Sciatic nerve (tissue), 2 donors: Measurements from ENCODE around the gene LPA. TPM values are rescaled to one million over a fixed set of nuclear protein-coding genes. Genes with fewer than 3 reads are reported as not detected.
"Not testable (repeated sequence)": the region's sequence is repeated elsewhere in the genome, so short reads cannot be mapped to it uniquely, and the experiment has no call there.

Experiments
- ATAC-seq: fragments of 200-7000 bp; cut with Tn5 transposase; one replicate; pipeline ENCODE4 v1.9.1; 2020; ENCODE audit warnings: mild to moderate bottlenecking, moderate library complexity
- DNase-seq: peaks from one replicate; pipeline ENCODE4 v3.0.0-alpha.2; 2020; ENCODE audit warnings: low spot score
- intact Hi-C: fragments of 100-400 bp; cut with DNase I; formaldehyde crosslinking; loops from one replicate; pipeline ENCODE4 v1.14.2; 2022
- total RNA-seq: library from RNA; stranded (reverse); fragmentation: NEBNext Ultra II Directional; extraction: Animal tissue kit (Norgen Biotek cat#: 25700); gene quantifications from one replicate; pipeline ENCODE4 v1.2.1, GENCODE V29; 2021
- donor health status: DM: no; HTN: no; CAD: no.
- donor health status: DM: no; HTN: no; CAD: no.

The LPA gene
- total RNA-seq, 1 donor from 2014 or later = 0.36 TPM

GRCh38 chr6:160529524-160529923, 134.6 kb downstream of the LPA start:
- ATAC-seq = not testable (repeated sequence)

DNA sequence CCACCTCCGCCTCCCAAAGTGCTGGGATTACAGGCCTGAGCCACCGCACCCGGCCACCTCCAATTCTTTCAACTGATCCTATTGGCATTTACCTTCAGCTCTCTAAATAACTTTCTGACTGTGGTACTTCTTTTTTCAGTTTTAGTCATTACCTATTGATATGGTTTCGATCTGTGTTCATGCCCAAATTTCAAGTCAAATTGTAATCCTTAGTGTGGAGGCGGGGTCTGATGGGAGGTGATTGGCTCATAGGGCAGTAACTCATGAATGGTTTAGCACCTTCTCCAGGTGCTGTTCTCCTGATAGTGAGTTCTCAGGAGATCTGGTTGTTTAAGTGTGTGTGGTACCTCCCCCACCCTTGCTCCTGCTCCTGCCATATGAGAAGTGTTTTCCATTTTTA, 140.9 kb downstream of the LPA start:
- ATAC-seq = no peak
- no peak for DNase-seq
- intact Hi-C loops = no loop called here

More at GRCh38 chr6:160529524-160529923, 134.6 kb downstream of the LPA start:
- intact Hi-C loops, DNase-seq: not testable (repeated sequence)

GRCh38 chr6:160520043-160520904, 143.8 kb downstream of the LPA start:
- peak; percentile 88 for DNase-seq
- intact Hi-C loops = no loop called here

GRCh38 chr6:160519603-160520042, 144.5 kb downstream of the LPA start:
- ATAC-seq = peak; percentile 9
- DNase-seq = no peak
- intact Hi-C loops = no loop called here

More at GRCh38 chr6:160520043-160520904, 143.8 kb downstream of the LPA start:
- peak; percentile 97 for ATAC-seq

GRCh38 chr6:160519133-160519532, 144.9 kb downstream of the LPA start:
- no peak for ATAC-seq
- DNase-seq = no peak
- intact Hi-C loops = no loop called here

DNA sequence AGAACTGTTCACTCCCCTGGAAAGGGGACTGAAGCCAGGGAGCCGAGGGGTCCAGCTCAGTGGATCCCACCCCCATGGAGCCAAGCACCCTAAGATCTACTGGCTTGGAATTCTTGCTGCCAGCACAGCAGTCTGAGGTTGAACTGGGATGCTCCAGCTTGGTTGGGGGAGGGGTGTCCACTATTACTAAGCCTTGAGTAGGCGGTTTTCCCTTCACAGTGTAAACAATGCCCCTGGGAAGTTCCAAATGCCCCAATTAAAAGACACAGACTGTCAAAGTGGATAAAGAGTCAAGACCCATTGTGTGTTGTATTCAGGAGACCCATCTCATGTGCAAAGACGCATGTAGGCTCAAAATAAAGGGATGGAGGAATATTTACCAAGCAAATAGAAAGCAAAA, 150.2 kb downstream of the LPA start:
- DNase-seq = no peak
- intact Hi-C loops = no loop called here
- no peak for ATAC-seq

- intact Hi-C loops = no loop called here
- DNase-seq (no peak), ATAC-seq (no peak)
Observed at GRCh38 chr6:160510976-160511617, 153.0 kb downstream of the LPA start.

- intact Hi-C loops = no loop called here
- DNase-seq (no peak), ATAC-seq (no peak)
Observed at GRCh38 chr6:160510199-160510598, 153.9 kb downstream of the LPA start.

GRCh38 chr6:160509610-160510009, 154.5 kb downstream of the LPA start:
- DNase-seq (no peak), ATAC-seq (no peak)
- intact Hi-C loops = no loop called here

DNA sequence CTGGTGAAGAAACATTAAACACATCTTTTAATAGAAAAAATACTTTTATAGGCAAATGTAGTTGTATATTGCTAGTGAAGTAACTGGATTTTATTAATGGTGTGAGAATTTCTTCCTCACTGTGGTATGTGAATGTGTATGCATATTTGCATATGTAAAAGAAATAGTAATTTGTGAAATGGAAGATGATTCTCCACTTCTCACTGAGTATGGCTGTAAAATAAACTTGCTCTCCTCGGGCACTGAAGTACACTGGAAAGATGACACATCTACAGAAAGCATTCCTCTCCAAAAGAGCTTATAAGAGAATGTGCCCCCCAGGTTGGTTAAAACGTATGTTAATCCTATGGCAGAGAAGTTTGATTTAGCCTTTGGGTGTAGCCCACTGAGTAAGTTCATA, 155.5 kb downstream of the LPA start:
- intact Hi-C loops = no loop called here
- DNase-seq (no peak), ATAC-seq (no peak)

GRCh38 chr6:160507420-160507819, 156.7 kb downstream of the LPA start:
- intact Hi-C loops = no loop called here
- DNase-seq (no peak), ATAC-seq (no peak)

GRCh38 chr6:160505970-160506369, 158.1 kb downstream of the LPA start:
- intact Hi-C loops = no loop called here
- DNase-seq = no peak
- ATAC-seq = no peak

GRCh38 chr6:160500639-160501038, 163.4 kb downstream of the LPA start:
- no peak for DNase-seq
- intact Hi-C loops = no loop called here
- ATAC-seq = no peak

- no peak for DNase-seq
- ATAC-seq = no peak
- intact Hi-C loops = no loop called here
Observed at GRCh38 chr6:160494576-160494975, 169.5 kb downstream of the LPA start.

DNA sequence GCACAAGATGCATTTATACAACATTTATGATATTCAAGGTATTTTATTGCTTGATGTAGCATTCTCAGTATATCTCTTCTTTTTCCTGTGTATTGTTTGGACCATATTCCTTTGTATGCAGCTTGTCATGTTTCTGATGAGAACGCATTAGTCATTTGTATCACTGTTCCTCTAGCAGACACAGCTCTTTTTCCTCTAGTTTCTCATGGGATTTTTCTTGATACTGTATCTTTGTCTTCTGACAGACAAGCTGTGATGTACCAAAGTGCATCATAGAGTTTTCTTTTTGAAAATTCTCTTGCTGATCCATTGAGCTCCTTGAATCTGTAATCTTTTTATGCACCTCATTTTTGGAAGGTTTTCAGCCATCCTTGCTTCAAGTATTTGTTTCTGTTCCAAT, 175.0 kb downstream of the LPA start:
- intact Hi-C loops = no loop called here
- ATAC-seq = no peak
- DNase-seq = no peak

GRCh38 chr6:160487116-160487515, 177.0 kb downstream of the LPA start:
- ATAC-seq = no peak
- intact Hi-C loops = no loop called here
- DNase-seq = no peak

Other genes starting within 250 kb of the LPA start
- gene PLG, start 38.0 kb upstream of the LPA start, total RNA-seq = 0.58 TPM